GM21576 (cell line): ENCODE results near the gene SP140.

Experiments
- ATAC-seq: cut with Tn5 transposase; IDR thresholded peaks from one replicate; pipeline ENCODE4 v1.9.1; 2021; ENCODE audit warnings: mild to moderate bottlenecking, moderate library complexity; ENCODE audit not compliant: unreplicated experiment

Gene SP140

GRCh38 chr2:230362030-230362691 is 136.6 kb downstream of the SP140 start:
- no peak for ATAC-seq
